Stimulated activated CD8-positive, alpha-beta memory T cell treated with anti-CD3 and anti-CD28 coated beads, Interleukin-12 subunit alpha, Interleukin-12 subunit beta, amount 100 ng/mL, for 24 hours (primary cell): ENCODE measurements around the gene MRGPRX4.

Experiments used
- DNase-seq: peaks from one replicate; pipeline ENCODE4 v3.0.0-alpha.2; 2020; ENCODE audit errors: extremely low read depth

The MRGPRX4 gene

GRCh38 chr11:18221274-18221876 lies 48.7 kb downstream of the MRGPRX4 start:
- DNase-seq, result no peak

- DNase-seq, result no peak
Observed at GRCh38 chr11:18222814-18223421, 50.3 kb downstream of the MRGPRX4 start.
